Effector memory CD4-positive, alpha-beta T cell (primary cell): ENCODE measurements around the gene FSTL4.

Experiments
- DNase-seq, 3 donors: peaks; one replicate each; pipeline ENCODE4 v3.0.0-alpha.2; 2020
- H3K27ac ChIP-seq: 2 replicates; pipeline ENCODE4 v1.7.0; 2013; ENCODE audit warnings: mild to moderate bottlenecking, low read length, moderate library complexity; ENCODE audit not compliant: insufficient read depth, poor library complexity, severe bottlenecking
- H3K27me3 ChIP-seq: replicated peaks from 2 replicates; pipeline ENCODE4 v1.7.0; 2013; ENCODE audit warnings: mild to moderate bottlenecking, low read length; ENCODE audit not compliant: insufficient read depth, control insufficient read depth, poor library complexity, severe bottlenecking
- H3K36me3 ChIP-seq: 2 replicates; pipeline ENCODE4 v1.7.0; 2013; ENCODE audit warnings: mild to moderate bottlenecking, low read length, moderate library complexity; ENCODE audit not compliant: control insufficient read depth, insufficient read depth
- H3K4me1 ChIP-seq: 2 replicates; pipeline ENCODE4 v1.7.0; 2013; ENCODE audit warnings: low read length, mild to moderate bottlenecking; ENCODE audit not compliant: control insufficient read depth, insufficient read depth, poor library complexity, severe bottlenecking
- H3K4me3 ChIP-seq: 2 replicates; pipeline ENCODE4 v1.7.0; 2013; ENCODE audit warnings: low read length, low read depth, mild to moderate bottlenecking; ENCODE audit not compliant: insufficient read depth, poor library complexity, severe bottlenecking
- H3K9me3 ChIP-seq: 2 replicates; pipeline ENCODE4 v1.7.0; 2013; ENCODE audit warnings: mild to moderate bottlenecking, low read length, moderate library complexity; ENCODE audit not compliant: control insufficient read depth

Gene FSTL4

DNA sequence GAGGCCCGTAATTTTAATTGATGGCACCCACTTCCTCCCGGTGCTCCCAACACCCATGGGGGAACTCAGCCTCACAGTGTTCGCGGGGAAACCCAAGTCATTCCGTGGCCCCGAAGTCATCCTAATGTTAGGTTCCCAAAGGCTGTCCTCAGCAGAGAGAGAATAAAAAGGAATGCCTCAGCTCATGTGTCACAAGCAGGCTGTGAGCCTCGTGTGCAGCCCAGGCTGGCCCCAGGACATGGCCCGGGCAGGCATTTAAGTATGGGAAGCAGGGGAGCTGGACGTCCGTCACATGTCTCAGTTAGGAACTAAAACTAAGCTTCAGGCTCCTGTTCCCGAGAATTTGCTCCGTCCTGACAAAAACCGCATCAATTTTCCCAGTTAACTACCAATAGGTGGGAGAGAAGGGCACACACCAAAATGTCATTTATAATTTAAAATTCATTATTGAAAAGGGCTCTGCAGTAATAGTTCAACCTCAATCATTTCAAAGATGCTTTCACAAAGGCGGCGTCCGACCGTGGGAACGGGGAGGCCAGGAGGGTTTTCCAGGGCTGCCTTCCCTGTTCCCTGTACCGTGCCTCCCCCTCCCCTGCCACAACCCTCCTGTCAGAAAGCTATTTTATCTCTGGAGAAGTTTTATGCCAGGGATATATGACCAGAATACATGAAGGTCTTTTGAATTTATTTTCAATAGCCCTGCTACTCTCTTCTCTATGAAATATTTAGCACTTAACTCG, 137.3 kb downstream of the FSTL4 start:
- Histone ChIP-seq H3K27me3 (no peaks in the 10 kb centered on the region), H3K4me3 (no peak overlapping the region)
- no peak for DNase-seq

DNA sequence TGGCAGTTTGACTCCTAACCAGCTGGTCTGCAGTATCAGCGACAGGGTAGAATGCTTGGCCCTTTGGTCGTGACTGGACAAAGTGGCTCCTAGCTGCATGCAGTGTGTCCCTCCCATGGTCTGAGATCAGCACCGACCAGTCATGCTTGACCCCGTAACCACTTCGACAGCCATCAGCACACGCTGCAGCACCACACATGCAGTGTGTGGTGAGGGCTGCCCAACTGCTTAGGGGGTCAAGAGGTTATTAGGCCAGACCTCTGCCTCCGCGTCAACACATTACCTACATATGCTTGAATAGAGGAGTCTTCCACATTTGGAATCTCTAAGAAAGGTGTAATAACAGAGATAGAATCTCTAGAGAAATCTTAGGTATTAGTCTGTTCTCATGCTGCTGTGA, 139.1 kb downstream of the FSTL4 start:
- no peak for DNase-seq
- no peaks in the 10 kb centered on the region for H3K27me3 ChIP-seq
- no peaks in the 10 kb centered on the region for H3K36me3 ChIP-seq
- no peak overlapping the region for H3K27ac ChIP-seq
- H3K4me3 ChIP-seq, result no peak overlapping the region
- H3K4me1 ChIP-seq, result peaks cover 14% of the 10 kb centered on the region
- H3K9me3 ChIP-seq, result no peaks in the 10 kb centered on the region

More for the DNA sequence above, 137.3 kb downstream of the FSTL4 start:
- Histone ChIP-seq H3K4me1 (peaks cover 8% of the 10 kb centered on the region), H3K27ac (no peak overlapping the region), H3K9me3 (no peaks in the 10 kb centered on the region), H3K36me3 (no peaks in the 10 kb centered on the region)

DNA sequence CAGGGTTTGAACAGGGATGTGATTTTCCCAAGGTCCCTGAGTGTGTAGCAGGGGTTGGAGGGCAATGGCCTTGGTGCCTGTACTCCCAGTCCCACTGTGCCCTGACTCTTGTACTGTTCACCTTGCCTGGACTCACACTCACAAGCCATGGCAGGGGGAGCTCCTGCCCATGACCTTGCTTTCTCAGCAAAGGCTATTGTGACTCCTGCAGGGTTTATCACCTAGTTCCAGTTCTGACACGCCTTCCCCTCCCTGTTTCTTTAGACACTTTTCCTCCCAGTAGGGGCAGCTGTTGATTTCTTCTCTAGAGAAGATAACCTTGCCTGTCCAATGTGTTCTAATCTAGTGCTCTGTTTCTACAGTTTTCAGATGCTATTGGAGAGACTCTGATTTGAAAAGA, 139.5 kb downstream of the FSTL4 start:
- H3K27ac ChIP-seq, result no peak overlapping the region
- H3K4me3 ChIP-seq, result no peak overlapping the region
- no peaks in the 10 kb centered on the region for H3K36me3 ChIP-seq
- peaks cover 17% of the 10 kb centered on the region for H3K4me1 ChIP-seq
- no peaks in the 10 kb centered on the region for H3K27me3 ChIP-seq
- no peak for DNase-seq
- no peaks in the 10 kb centered on the region for H3K9me3 ChIP-seq

DNA sequence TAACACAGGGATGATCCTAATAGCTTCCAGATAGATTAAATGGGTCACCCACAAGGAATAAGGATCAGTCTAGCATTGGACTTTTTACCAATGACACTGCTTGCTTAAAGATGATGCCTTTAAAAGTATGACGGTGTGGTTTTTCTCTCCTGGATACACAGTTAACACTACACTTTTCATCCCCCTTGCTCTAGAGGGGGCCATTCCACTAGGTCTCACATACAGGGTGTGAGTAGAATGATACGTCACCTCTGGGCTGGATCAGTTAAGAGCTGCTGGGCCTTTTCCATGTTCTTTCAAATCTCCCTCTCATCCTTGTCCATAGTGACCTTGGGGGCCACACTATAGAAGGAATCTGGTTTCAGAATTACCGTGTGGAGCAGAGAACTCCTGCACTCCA, 140.6 kb downstream of the FSTL4 start:
- no peak for DNase-seq
- H3K27ac ChIP-seq, result no peak overlapping the region
- peaks cover 23% of the 10 kb centered on the region for H3K4me1 ChIP-seq
- H3K36me3 ChIP-seq, result no peaks in the 10 kb centered on the region
- H3K4me3 ChIP-seq, result no peak overlapping the region
- no peaks in the 10 kb centered on the region for H3K9me3 ChIP-seq
- H3K27me3 ChIP-seq, result no peaks in the 10 kb centered on the region

DNA sequence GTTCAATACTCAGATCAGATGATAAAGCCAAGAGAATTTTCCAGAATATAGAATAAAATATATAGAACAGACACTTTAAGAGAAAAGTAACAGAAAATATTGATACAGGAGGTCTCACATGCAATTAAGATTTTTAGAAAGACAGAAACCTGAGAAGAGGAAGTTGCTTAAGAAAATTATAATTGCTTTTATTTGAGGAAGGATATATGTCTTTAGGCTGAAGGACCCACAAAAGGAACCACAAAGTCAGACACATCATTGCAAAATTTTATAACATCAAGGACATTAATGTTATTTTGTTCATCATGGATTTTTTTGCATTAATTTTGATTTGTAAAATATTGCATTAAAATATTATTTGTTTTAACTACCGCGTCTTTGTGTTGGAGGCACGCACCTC, 141.5 kb downstream of the FSTL4 start:
- no peaks in the 10 kb centered on the region for H3K27me3 ChIP-seq
- no peaks in the 10 kb centered on the region for H3K9me3 ChIP-seq
- no peaks in the 10 kb centered on the region for H3K36me3 ChIP-seq
- no peak for DNase-seq
- H3K4me1 ChIP-seq, result peaks cover 28% of the 10 kb centered on the region
- no peak overlapping the region for H3K4me3 ChIP-seq
- no peak overlapping the region for H3K27ac ChIP-seq

DNA sequence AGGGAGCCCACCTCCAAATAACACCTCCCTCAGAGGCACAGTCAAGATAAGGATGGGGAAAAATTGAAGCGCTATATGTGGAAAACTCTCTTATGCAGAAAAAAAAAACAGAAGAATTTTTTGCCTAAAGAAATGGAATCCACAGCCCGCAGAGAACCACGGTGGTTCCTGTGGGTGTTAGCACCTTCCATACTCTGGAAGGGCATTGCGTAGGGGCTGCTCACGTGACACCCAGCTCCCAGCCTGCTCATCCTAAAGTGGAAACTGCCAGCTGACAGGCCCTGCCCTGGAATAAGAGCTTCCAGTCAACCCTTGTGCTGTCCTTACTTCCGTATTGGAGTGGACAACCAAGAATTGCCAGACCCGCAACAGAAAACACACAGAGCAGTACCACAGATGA, 142.5 kb downstream of the FSTL4 start:
- DNase-seq, result no peak
- no peaks in the 10 kb centered on the region for H3K9me3 ChIP-seq
- peaks cover 29% of the 10 kb centered on the region for H3K4me1 ChIP-seq
- H3K36me3 ChIP-seq, result no peaks in the 10 kb centered on the region
- H3K27ac ChIP-seq, result no peak overlapping the region
- H3K27me3 ChIP-seq, result no peaks in the 10 kb centered on the region
- H3K4me3 ChIP-seq, result no peak overlapping the region

DNA sequence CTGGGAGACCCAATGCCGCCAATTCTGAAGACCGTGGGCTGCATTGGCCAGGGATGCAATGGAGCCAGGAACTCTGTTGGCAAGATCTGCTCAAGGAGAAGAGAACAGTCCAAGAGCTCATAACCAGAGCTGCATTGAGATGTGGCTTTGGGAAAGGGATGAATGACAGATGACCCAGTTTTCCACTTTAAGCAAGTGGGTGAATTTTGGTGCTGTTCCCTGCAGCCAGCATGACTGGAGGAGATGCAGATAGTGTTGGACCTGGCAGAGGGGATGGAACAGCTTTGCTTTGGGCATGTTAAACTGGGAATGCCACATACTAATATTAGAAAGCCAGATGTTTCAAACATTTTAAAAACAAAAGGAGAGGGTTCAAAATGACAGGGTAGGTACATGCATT, 143.1 kb downstream of the FSTL4 start:
- H3K27ac ChIP-seq, result no peak overlapping the region
- peaks cover 24% of the 10 kb centered on the region for H3K4me1 ChIP-seq
- no peaks in the 10 kb centered on the region for H3K9me3 ChIP-seq
- no peak overlapping the region for H3K4me3 ChIP-seq
- H3K36me3 ChIP-seq, result no peaks in the 10 kb centered on the region
- no peaks in the 10 kb centered on the region for H3K27me3 ChIP-seq
- DNase-seq, result no peak

DNA sequence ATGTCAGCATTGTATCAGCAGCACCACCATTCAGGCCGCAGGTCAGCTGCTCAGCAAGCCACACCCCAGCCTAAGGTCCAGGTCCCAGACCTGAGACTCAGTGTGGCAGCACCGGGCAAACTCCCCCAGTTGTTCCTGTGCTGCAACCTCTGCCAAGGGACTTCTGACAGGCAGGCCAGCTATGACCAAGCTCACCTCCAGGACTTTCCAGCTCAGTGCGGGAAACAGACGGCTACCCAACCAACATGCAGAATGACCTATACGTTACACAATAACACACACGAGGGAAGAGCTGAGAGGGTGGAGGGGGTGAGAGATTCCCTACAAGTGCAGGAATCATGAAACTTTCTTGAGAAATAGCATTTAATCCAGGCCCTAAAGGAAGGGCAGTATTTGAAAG, 143.7 kb downstream of the FSTL4 start:
- H3K36me3 ChIP-seq, result no peaks in the 10 kb centered on the region
- no peaks in the 10 kb centered on the region for H3K9me3 ChIP-seq
- peak overlapping the region; percentile 42 for H3K27ac ChIP-seq
- DNase-seq, result no peak
- peaks cover 23% of the 10 kb centered on the region for H3K4me1 ChIP-seq
- no peaks in the 10 kb centered on the region for H3K27me3 ChIP-seq
- no peak overlapping the region for H3K4me3 ChIP-seq

DNA sequence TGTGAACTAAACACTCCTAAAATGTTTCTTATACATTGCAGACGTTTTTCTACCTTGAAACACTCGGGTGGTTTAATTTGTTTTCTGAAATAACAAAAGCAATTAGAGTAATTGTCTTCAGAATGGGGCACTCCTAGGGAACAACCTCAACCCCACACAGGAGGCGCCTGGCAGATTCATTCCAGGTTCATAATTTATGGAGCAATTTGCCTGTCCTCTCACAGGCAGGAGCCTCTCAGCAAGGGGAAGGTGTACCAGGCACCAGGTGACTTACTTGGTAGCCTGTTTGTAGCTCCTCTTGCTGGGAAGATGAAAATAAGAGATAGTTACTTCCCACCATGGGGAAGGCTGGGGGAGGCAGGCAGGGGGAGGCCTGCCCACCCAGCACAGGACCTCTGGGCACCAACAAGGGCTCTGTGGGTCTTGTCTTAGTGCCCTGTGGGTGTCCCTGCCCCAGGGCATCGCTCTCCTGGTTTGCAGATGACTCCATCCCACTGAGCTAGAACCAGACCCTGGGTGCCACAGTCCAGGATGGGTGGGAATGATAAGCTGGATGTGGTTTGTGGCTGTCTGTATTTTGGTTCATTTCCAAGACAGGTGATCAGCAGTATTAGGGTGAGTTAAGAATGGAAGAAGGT, 144.4 kb downstream of the FSTL4 start:
- no peaks in the 10 kb centered on the region for H3K27me3 ChIP-seq
- H3K9me3 ChIP-seq, result no peaks in the 10 kb centered on the region
- no peaks in the 10 kb centered on the region for H3K36me3 ChIP-seq
- DNase-seq, result no peak
- peak overlapping the region; percentile 42 for H3K27ac ChIP-seq
- H3K4me3 ChIP-seq, result no peak overlapping the region
- peaks cover 23% of the 10 kb centered on the region for H3K4me1 ChIP-seq

DNA sequence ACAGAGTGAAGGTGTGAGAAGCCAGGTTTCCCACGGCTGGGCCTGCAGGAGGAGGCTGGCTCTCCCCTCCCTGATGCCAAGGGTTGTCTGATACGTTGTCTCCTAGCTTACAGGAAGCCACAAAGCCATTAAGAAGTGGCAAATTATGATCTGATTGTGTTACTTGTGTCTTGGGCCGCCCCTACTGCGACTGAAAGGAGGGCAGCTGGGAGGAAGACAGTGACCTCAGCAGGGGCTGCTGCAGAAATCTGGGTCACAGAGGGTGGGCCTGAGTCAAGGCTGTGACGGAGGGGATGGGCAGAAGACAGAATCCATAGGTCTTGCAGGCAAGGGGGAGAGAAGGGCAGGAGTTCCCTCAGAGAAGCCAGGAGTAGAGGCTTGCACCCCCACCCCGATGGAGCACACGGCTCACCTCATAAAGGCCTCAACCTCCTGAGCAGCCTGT, 145.0 kb downstream of the FSTL4 start:
- no peaks in the 10 kb centered on the region for H3K27me3 ChIP-seq
- no peaks in the 10 kb centered on the region for H3K36me3 ChIP-seq
- peak; percentile 14 to 40 (median 17) for DNase-seq
- no peak overlapping the region for H3K4me3 ChIP-seq
- H3K9me3 ChIP-seq, result no peaks in the 10 kb centered on the region
- peak overlapping the region; percentile 42 for H3K27ac ChIP-seq
- peaks cover 23% of the 10 kb centered on the region for H3K4me1 ChIP-seq
